DOHH2 (cell line): ENCODE results near the gene NCF4.

Source experiments
- EZH2phosphoT487 ChIP-seq: fragments of 200-600 bp; sonication (generic); IDR thresholded peaks from 2 replicates; pipeline ENCODE4 v1.6.1; 2017; ENCODE audit warnings: borderline replicate concordance, mild to moderate bottlenecking, antibody characterized with exemption, low read length, moderate library complexity, mixed read lengths
- TF ChIP-seq, protein P1 (sequence below): fragments of 200-600 bp; sonication (generic); IDR thresholded peaks from one replicate; pipeline ENCODE4 v1.5.1; 2014; ENCODE audit warnings: antibody characterized with exemption, mild to moderate bottlenecking, low read depth, low read length; ENCODE audit not compliant: poor library complexity, severe bottlenecking

DNA sequence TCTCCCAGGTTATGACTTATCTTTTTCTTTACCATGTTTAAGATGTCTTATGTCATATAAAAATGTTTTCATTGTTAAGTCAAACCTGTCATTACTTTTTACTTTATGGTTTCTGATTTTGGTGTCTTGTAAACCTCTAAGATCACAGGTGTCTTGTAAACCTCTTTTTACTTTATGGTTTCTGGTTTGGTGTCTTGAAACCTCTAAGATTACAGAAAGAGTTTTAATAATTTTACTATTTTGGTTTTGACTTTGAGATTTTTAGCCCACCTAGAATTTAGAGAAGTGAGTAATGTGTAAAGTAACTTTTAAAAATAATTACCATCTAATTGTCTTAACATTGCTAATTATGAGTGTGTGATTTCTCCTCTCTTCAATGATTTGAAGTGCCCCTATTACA, 55.2 kb downstream of the NCF4 start:
- TF ChIP-seq, protein P1, sequence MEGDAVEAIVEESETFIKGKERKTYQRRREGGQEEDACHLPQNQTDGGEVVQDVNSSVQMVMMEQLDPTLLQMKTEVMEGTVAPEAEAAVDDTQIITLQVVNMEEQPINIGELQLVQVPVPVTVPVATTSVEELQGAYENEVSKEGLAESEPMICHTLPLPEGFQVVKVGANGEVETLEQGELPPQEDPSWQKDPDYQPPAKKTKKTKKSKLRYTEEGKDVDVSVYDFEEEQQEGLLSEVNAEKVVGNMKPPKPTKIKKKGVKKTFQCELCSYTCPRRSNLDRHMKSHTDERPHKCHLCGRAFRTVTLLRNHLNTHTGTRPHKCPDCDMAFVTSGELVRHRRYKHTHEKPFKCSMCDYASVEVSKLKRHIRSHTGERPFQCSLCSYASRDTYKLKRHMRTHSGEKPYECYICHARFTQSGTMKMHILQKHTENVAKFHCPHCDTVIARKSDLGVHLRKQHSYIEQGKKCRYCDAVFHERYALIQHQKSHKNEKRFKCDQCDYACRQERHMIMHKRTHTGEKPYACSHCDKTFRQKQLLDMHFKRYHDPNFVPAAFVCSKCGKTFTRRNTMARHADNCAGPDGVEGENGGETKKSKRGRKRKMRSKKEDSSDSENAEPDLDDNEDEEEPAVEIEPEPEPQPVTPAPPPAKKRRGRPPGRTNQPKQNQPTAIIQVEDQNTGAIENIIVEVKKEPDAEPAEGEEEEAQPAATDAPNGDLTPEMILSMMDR, result no peak
- no peak for TF ChIP-seq EZH2phosphoT487
